ENCODE data around the gene ABHD17A.
A peak's percentile ranks its signal among the peaks of the same experiment; 100 is the strongest.
"Not testable (repeated sequence)": the region's sequence is repeated elsewhere in the genome, so short reads cannot be mapped to it uniquely, and the experiment has no call there.

Gene ABHD17A

DNA sequence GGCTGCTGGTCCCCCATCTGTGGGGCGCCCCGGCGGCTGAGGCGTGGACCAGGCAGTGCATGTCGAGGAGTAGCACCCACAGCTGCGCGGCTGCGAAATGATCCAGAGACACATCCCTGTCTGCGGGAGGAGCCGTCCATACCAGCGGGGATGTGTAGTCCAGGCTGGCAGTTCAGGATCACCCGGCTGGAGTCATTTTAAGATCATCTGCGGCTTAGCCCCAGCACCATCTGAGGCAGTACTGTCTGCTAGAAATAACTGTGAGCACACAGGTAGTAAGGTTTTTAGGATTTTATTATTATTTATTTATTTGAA lies 23.0 kb upstream of the ABHD17A start:
- no peak for DNase-seq

DNA sequence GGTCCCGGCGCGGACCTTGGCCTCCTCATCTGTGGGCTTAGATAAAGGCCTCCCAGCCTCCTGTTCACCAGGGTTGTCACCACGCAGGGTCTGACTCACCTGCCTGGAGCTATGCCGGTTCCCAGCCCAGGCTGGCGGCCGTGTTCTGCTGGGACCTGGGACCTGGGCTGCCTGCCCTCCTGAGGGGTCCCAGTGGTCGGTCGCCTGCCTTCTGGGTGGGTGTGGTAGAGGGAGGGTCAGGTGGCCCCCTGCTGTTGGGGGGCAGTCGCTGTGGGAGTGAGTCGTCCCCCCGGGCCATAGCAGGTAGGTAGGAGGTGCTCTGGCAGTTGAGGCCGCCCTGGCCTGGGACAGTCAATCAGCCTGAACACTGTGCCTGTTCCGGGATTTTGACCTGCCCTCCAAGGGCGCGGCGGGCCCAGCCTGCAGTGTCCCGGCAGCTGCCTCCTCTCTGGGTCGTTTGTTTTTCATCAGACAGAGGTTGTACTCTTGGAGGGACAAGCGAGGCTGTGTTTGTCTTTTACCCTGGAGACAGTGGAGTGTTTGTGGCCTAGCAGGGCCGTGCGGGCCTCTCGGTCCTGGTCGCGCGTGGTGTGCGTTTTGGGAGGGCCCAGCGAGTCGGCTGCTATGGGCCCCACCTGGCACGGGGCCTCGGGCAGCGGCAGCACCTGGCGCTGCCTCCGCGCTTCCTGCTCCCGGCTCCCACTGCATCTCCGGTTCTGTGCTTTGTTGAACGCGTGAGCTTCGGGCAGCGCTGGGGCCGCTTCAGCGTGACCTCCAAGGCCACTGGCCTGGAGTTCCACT lies 22.5 kb upstream of the ABHD17A start:
- DNase-seq, result no peak

DNA sequence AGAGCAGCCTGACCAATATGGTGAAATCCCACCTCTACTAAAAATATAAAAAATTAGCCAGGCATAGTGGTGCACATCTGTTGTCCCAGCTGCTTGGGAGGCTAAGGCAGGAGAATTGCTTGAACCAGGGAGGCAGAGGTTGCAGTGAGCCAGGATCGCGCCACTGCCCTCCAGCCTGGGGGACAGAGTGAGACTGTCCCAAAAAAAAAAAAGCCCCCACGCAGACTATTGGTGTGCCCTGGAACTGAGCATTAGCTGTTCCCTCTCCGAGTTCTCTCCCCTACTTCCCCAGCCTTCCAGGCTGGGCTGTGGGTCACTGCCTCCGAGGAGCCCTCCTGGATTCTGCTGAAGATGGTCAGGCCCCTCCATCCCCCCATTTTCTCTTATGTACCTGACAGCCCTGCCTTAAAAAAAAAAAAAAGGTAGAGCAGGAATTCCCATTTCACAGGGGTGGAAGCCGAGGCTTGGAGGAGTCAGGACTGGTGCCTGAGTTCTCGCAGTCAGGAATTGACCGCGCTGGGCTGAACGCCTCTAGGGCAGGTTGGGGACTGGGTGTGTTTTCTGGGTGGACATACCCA lies 21.8 kb upstream of the ABHD17A start:
- DNase-seq, result no peak

DNA sequence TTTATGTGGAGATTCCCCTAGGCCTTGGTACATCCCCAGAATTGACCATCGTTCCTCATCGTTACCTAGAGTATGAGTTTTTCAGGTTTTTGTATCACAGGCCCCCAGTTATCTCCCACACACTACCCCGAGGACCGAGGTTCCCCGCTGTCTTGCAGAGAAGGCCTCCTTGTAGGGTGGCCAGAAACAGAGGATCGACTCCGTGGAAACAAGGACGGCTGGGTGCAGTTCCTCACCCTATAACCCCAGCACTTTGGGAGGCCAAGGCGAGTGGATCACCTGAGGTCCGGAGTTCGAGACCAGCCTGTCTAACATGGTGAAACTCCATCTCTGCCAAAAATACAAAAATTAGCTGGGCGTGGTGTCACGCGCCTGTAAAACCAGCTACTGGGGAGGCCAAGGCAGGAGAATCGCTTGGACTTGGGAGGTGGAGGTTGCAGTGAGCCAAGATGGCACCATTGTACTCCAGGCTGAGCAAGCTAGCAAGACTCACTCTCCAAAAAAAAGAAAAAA lies 20.6 kb upstream of the ABHD17A start:
- no peak for DNase-seq

DNA sequence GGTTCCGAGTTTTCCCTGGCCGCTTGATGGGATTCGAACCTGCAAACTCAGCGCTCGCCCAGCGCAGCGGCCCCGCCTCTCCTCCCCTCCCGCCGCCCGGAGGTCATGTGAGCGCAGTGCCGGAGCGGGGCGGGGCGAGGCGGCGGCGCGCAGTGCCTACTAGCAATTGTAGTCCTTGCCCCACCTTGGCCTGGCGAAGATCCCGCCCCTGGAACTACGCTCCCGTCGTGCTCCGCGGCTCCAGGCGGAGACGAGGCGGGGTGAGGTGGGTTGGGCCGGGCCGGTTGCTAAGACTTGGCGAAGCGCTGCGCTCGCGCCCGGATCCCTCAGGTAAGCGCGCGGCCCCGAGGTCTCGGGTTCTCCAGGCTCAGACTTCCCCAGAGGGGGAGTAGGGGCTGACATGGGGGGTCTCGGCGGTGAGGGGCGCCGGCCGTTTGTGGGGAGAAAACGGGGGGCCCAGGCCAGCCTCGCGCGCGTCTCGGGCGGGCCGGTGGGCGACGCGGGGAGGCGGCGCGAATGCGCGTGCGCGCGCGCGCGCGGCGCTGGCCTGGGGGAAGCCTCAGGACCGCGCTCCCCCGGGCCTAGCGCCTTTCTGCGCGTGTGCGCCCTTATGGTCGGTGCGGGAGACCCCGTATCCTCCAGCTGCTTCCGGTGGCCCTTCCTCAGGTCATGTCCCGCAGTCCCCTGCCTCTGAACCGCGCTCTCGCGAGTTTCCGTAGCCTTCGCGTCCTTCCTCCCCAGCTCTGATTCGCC lies 20.0 kb upstream of the ABHD17A start, which contains the start of the genes ADAT3 and SCAMP4:
ADAT3 (plus strand) TSS at position 290 of the 753 bp plus-strand sequence. CDS start 6,649 bp downstream, outside the sequence.
SCAMP4 (plus strand) TSS at position 290 of the 753 bp plus-strand sequence. CDS start 9,621 bp downstream, outside the sequence.
- peak; percentile 97 for DNase-seq

DNA sequence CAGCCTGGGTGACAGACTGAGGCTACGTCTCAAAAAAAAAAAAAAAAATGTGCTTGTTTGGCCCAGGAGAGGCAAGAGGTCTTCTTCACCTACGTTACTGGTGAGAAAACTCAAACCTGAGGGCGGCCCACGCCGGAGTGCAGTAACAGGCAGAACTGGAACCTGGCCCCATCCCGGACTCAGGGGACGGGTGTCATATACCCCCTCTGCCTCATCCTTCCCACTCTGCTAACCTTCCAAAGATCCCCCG lies 19.5 kb upstream of the ABHD17A start:
- DNase-seq, result no peak

DNA sequence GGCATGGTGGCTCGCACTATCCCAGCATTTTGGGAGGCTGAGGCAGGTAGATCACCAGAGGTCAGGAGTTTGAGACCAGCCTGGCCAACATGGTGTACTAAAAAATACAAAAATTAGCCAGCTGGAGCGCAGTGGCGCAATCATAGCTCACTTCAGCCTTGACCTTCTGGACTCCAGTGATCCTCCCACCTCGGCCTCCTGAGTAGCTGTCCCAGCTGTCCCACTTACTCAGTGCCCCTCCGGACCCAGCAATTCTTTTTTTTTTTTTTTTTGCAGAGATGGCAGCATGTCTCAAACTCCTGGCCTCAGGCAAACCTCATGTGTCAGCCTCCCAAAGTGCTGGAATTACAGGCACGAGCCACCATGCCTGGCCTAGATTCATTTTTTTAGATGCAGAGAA lies 17.6 kb upstream of the ABHD17A start:
- DNase-seq, result no peak

DNA sequence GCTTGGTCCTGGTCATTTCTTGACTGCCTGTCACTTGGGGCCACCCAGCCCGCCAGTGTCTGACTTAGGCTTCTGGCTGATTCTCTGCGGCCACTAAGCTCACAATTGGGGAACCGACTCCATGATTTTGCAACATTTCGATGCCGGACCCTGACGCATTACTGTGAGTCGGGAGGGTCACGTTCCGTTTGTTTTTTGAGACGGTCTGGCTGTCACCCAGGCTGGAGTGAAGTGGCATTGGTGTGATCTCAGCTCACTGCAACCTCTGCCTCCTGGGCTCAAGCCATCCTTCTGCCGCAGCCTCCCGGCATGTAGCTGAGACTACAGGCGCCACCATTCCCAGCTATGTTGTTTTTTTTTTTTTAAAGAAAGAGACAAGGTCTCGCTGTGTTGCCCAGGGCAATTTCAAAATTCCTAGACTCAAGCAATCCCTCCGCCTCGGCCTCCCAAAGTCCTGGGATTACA lies 16.7 kb upstream of the ABHD17A start:
- DNase-seq, result no peak

DNA sequence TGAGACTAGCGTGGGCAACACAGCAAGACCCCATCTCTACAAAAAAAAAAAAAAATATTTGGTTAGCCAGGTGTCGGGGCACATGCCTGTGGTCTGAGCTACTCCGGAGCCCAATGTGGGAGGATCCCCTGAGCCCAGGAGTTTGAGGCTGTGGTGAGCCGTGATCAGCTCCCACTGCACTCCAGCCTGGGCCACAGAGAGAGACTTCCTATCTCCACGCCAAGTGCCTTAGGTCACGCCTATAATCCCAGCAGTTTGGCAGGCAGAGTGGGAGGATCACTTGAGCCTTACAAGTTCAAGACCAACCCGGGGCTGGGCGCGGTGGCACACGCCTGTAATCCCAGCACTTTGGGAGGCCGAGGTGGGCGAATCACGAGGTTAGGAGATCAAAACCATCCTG lies 11.2 kb upstream of the ABHD17A start:
- DNase-seq, result no peak

DNA sequence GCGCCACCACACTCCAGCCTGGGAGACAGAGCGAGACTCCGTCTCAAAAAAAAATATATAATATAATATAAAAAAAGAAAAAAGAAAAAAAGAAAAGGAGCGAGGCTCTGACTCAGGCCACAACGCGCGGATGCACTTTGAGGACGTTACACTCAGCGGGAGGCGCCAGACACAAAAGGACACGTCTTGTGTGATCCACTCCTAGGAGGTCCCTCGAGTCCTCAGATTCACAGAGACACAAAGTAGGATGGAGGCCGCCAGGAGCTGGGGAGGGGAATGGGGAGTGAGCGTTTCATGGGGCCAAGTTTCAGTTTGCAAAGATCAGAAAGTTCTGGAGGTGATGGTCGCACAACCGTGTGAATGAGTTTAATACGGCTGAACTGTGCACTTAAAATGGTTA lies 8.5 kb upstream of the ABHD17A start:
- DNase-seq, result no peak

DNA sequence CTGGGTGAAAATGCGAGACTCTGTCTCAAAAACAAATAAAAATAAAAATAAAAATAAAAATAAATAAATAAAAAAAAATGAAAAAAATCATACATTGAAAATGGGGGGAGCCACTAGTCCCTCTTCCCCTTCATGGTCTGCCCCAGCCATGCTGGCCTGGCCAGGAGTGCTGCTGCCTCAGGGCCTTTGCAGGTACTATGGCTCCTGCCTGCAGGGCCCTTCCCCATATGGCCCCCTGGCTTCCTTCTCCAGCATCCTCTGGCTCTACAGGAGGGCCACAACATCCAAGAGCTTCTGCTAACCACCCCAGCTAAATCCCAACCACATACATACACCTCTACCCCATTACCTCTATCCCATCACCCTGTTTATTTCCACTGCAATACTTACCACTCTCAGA lies 4.6 kb upstream of the ABHD17A start:
- no peak for DNase-seq

DNA sequence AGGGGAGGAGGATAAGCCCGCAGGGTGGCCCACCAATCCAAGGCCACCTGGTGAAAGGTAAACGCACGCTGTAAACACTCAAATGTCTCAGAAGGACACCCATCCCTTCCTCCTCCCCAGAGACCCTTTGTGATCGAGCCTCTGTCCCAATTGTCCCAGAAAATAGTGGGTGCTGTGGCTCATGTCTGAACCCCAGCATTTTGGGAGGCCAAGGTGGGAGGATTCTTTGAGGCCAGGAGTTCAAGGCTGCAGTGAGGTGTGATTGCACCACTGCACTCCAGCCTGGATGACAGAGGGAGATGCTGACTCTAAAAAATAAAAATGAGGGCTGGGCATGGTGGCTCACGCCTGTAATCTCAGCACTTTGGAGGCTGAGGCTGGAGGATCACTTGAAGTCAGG lies 3.1 kb upstream of the ABHD17A start:
- DNase-seq, result no peak

DNA sequence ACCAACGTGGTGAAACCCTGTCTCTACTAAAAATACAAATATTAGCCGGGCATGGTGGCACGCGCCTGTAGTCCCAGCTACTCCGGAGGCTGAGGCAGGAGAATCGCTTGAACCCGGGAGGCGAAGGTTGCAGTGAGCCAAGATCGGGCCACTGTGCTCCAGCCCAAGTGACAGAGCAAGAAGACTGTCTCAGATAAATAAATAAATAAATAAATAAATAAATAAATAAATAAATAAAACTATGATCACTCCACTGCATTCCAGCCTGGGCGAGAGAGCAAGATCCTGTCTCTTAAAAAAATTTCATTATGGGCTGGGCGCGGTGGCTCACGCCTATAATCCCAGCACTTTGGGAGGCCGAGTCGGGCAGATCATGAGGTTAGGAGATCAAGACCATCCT lies 1.1 kb upstream of the ABHD17A start:
- not testable (repeated sequence) for DNase-seq

DNA sequence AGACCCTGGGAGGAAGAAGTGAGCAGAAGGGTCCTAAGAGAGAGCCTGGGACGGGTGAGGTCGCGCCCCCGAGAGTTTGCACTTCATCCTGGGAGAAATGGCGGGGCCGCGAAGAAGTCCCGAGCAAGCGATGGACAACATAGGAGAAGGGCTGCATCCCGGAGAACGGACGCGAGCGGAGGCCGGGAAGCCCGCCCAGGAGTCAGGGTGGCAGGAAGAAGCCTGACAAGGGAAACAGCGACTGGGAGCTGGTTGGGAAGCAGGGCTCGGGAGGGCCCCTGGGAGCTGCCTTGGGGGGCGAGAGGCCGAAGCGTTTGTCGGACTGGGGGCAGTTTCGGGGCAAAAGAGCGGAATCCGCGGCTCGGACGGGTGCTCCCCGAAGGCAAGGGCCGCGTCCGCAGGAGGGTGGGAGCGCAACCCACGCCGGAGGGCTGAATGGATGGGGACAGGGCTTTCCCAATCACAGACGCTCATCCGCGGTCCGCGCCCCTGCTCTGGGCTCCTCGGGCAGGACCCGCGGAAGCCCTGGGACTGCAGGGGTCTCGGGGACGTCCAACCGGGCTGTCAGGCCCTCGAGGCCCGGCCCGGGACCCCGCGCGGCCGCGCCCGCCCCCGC lies 469 bp downstream of the ABHD17A start:
- no peak for DNase-seq

DNA sequence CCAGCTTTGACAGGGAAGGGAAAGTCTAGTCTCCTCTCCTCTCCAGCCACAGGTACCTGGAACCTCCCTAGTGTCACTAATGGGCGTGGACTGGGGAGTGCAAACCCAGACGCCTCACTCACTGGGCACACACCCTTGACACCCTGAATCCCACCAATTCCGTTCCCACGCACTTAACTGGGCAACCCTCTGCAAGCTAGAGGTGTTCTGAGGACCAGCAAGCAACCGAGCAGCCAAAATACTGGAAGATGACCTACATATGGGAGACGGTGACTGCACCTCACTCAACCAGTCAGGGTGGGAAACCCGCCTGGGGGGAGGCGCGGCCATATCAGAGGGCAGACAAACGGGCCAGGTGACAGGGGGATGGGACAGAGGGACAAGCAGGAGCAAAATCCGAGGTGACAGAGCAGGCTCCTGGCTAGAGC lies 991 bp downstream of the ABHD17A start:
- DNase-seq, result no peak

DNA sequence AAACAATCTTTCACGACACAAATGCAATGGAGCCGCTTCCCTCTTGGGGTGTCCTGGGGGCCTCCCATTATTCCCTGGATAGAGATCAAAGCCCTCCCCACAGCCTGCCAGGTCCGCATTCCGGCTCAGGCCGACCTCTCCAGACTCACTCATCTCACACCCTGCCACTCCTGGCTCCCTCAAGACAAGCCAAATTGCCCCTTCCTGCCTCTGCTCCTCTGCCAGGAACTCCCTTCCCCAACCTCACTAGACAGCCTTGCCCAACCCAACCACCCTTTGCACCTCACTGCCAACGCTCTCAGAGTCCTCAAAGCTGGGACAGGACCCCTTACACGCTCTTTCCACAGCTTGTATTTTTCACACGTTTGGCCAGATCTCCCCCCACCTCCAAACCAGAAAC lies 1.5 kb downstream of the ABHD17A start:
- no peak for DNase-seq

DNA sequence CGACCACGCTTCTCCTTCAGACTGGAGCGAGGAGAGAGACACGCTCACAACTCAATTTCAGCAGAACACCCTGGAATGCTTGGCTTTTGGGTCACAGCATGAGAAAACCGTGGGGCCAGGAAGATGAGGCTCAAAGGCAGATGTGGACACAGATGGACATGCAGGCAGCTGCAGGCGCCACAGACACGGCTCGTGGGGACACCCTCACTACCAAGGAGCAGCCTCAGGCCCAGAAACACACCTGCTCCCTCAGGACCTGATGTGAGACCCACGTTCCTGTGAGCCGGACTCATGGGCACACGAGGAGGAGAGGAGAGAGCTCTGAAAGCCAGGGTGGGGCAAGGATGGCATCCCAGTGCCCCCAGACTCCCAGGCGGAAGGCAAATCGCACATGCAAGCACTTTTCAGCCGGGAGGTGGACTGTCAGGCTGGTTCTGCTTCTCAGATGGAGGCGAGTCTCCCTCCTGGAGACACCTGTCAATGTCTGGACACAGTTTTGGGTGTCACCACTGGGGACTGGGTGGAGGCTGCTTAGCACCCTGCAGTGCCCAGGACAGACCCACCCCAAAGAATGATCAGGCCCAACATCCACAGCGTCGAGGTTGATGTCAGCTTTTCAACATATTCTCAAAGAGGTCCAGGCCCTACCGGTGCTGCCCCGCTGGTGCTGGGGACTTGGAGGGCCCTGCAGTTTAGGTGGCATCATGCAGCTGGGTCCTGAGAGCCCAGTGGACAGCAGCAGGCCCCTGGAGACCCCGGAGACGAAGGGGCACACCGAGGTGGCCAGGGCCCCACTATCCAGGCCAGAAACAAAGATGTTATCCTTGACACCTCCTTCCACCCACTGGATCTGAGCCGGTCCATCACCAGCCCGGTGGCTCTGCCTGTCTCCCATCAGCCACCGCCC lies 2.3 kb downstream of the ABHD17A start:
- DNase-seq, result no peak

DNA sequence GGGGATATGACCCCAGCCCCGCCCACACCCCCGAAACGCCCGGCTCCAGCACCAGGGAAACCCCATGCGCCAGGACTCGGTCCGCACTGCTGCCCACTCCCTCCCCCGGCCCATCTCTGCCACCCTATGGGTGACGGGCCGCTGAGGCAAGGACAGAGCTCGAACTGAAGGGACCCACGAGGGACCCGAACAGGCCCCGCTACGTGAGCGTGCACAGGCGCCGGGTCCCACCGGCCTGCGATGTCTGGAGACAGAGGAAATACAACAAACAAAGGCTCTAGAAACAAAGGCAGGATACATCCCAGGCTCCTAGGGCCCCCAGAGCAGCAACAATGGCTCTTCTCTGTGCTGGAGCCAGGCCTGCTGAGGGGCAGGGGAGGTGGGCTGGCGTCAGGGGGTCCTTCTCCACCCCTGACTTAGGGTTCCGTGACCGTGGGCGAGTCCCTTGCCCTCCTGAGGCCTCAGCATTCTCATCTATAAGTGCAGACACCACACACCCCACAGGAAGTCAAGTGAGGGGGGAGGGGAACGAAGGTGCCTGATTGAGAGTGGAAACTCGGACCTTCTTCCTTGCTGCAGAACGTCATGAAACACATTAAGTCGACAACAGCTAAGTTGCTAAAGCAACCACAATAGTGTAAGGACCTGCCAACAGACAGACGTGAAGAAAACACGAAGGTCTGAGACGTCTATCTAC lies 3.1 kb downstream of the ABHD17A start:
- DNase-seq, result peak; percentile 58

DNA sequence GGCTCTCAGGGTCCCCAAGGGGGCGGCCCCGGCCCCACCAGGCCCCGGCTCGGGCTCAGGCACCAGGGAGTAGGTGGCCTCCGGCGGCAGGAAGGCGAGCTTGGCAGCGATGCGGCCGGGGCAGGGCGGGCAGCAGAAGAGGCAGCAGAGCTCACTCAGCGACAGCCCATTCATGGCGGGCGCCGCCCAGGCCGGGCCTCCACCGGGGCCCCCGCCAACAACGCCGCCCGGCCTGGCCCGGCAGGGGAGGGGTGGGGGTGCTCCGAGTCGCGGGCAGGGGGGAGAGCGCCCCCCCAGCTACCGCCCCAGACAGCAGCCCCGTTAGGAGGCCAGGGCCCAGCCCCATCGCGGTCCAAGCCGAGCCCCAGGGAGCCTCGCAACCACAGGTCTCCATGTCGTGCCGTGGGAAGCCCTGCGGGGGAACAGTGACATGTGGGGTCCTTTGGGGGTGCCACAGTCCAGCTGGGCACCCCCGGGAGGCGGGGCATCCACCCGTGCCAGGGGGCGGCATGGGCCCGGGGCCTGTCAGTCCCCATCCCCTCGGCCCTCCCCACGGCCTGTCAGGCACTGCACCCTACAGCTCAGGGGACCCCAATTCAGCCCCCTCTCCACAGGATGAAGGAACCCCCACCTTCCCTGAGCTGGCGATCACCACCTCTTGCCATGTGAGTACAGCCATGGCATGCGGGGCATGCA lies 3.8 kb downstream of the ABHD17A start:
- DNase-seq, result not testable (repeated sequence)

DNA sequence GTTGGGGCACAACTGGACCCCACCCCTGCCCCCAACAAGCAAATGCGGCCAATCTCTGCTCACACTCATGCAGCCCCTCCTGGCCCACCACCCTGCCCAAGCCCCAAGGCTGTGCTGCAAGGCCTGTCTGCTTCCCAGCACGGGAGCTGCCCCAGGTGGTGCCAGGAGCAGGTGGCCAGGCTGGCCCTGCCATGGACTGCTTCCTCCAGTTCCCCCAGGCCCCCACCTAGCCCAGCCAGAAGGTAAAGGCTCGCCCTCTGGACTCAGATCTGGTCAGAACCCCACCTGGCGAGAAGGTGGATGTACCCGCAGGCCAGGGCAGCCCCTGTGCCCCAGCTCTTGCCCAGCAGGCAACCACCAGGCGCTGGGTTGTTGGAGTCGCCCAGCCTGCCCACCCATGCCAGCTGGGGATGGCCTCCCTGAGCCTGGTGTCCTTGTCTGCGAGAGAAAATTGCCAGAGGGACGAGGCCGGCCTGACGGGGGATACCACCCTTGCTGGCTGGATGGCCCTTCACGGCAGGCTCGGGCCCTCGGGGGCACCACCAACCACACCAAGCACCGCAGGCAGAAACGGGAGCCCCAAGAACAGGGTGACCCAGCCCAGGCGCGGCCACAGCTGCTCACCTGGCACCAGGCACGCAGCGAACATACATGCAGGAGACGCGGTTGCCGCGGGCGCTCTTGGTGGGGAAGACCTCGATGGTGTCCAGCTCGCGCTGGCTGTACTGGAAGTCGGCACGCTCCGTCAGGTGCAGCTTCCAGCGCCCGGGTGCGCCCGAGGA lies 4.5 kb downstream of the ABHD17A start:
- DNase-seq, result no peak

Measured in NK-92 treated with Interleukin-12 subunit alpha and Interleukin-12 subunit beta, amount 100 ng/mL, for 24 hours (cell line).